ENCODE measurements around the gene TET2.

The TET2 gene

GRCh38 chr4:105182211-105182610 lies 35.5 kb downstream of the TET2 start:
- peaks cover 2 to 3% of the 10 kb centered on the region in 2 donors for H3K9me3 Mint-ChIP-seq
- H3K4me1 Mint-ChIP-seq: peaks cover 18 to 54% of the 10 kb centered on the region in 2 donors
- H3K36me3 Mint-ChIP-seq: peaks cover 22 to 31% of the 10 kb centered on the region in 2 donors
- no peak overlapping the region for H3K27ac Mint-ChIP-seq
- no peaks in the 10 kb centered on the region for H3K27me3 Mint-ChIP-seq
- ATAC-seq (replicated peaks) (no peak), DNase-seq (no peak)
- no peak overlapping the region for H3K4me3 Mint-ChIP-seq

- Mint-ChIP-seq H3K4me1 (peaks cover 21 to 56% of the 10 kb centered on the region in 2 donors), H3K36me3 (peaks cover 15 to 31% of the 10 kb centered on the region in 2 donors), H3K4me3 (no peak overlapping the region), H3K27me3 (no peaks in the 10 kb centered on the region), H3K27ac (peak overlapping the region; percentile 16), H3K9me3 (peaks cover 0 to 2% of the 10 kb centered on the region in 2 donors)
- DNase-seq: no peak
- no peak for ATAC-seq (replicated peaks)
These were observed 37.8 kb downstream of the TET2 start for GRCh38 chr4:105184316-105184980.

- Mint-ChIP-seq H3K27ac (no peak overlapping the region), H3K4me3 (no peak overlapping the region), H3K27me3 (no peaks in the 10 kb centered on the region), H3K36me3 (peaks cover 10 to 33% of the 10 kb centered on the region in 2 donors), H3K9me3 (peaks cover 0 to 2% of the 10 kb centered on the region in 2 donors), H3K4me1 (peaks cover 33 to 63% of the 10 kb centered on the region in 2 donors)
- no peak for DNase-seq
- no peak for ATAC-seq (replicated peaks)
These were observed 40.1 kb downstream of the TET2 start for GRCh38 chr4:105186701-105187161.

- no peak for DNase-seq
- Mint-ChIP-seq H3K4me1 (peaks cover 38 to 79% of the 10 kb centered on the region in 2 donors), H3K27me3 (no peaks in the 10 kb centered on the region), H3K36me3 (peaks cover 13 to 37% of the 10 kb centered on the region in 2 donors), H3K9me3 (peaks cover 2 to 4% of the 10 kb centered on the region in 2 donors), H3K27ac (peak overlapping the region; percentile 84), H3K4me3 (no peak overlapping the region)
- no peak for ATAC-seq (replicated peaks)
These were observed 43.4 kb downstream of the TET2 start for GRCh38 chr4:105189855-105190650.

GRCh38 chr4:105191621-105192210 lies 45.0 kb downstream of the TET2 start:
- DNase-seq: no peak
- Mint-ChIP-seq H3K36me3 (peaks cover 16 to 44% of the 10 kb centered on the region in 2 donors), H3K4me3 (peak overlapping the region; percentile 52 to 77), H3K9me3 (peaks cover 4 to 5% of the 10 kb centered on the region in 2 donors), H3K27ac (peak overlapping the region; percentile 87), H3K4me1 (peaks cover 48 to 88% of the 10 kb centered on the region in 2 donors), H3K27me3 (no peaks in the 10 kb centered on the region)
- peak; percentile 82 to 83 for ATAC-seq (replicated peaks)

GRCh38 chr4:105192474-105192873 lies 45.8 kb downstream of the TET2 start:
- Mint-ChIP-seq H3K4me1 (peaks cover 48 to 89% of the 10 kb centered on the region in 2 donors), H3K4me3 (no peak overlapping the region), H3K27me3 (no peaks in the 10 kb centered on the region), H3K27ac (no peak overlapping the region), H3K36me3 (peaks cover 16 to 44% of the 10 kb centered on the region in 2 donors), H3K9me3 (peaks cover 4 to 5% of the 10 kb centered on the region in 2 donors)
- DNase-seq (no peak), ATAC-seq (replicated peaks) (no peak)

- Mint-ChIP-seq H3K36me3 (peaks cover 16 to 43% of the 10 kb centered on the region in 2 donors), H3K4me1 (peaks cover 47 to 88% of the 10 kb centered on the region in 2 donors), H3K27me3 (no peaks in the 10 kb centered on the region), H3K9me3 (peaks cover 4 to 5% of the 10 kb centered on the region in 2 donors), H3K4me3 (peak overlapping the region; percentile 1 to 46), H3K27ac (peak overlapping the region; percentile 60)
- ATAC-seq (replicated peaks) (no peak), DNase-seq (no peak)
These were observed 46.2 kb downstream of the TET2 start for GRCh38 chr4:105192910-105193309.

GRCh38 chr4:105193536-105193935 lies 46.9 kb downstream of the TET2 start:
- peaks cover 14 to 36% of the 10 kb centered on the region in 2 donors for H3K36me3 Mint-ChIP-seq
- peak overlapping the region; percentile 60 for H3K27ac Mint-ChIP-seq
- DNase-seq: no peak
- no peak for ATAC-seq (replicated peaks)
- peak overlapping the region in 1 of 2 donors; percentile 18 for H3K4me3 Mint-ChIP-seq
- peaks cover 4 to 5% of the 10 kb centered on the region in 2 donors for H3K9me3 Mint-ChIP-seq
- H3K4me1 Mint-ChIP-seq: peaks cover 42 to 82% of the 10 kb centered on the region in 2 donors
- H3K27me3 Mint-ChIP-seq: no peaks in the 10 kb centered on the region

GRCh38 chr4:105194328-105195231 lies 47.9 kb downstream of the TET2 start:
- Mint-ChIP-seq H3K36me3 (peaks cover 13 to 35% of the 10 kb centered on the region in 2 donors), H3K4me1 (peaks cover 38 to 74% of the 10 kb centered on the region in 2 donors), H3K27ac (peak overlapping the region; percentile 62)

GRCh38 chr4:105196523-105197145 lies 50.0 kb downstream of the TET2 start:
- Mint-ChIP-seq H3K4me1 (peaks cover 32 to 65% of the 10 kb centered on the region in 2 donors), H3K36me3 (peaks cover 16 to 33% of the 10 kb centered on the region in 2 donors), H3K27ac (peak overlapping the region; percentile 1), H3K27me3 (no peaks in the 10 kb centered on the region), H3K4me3 (peak overlapping the region; percentile 27 to 50), H3K9me3 (peaks cover 4 to 5% of the 10 kb centered on the region in 2 donors)
- DNase-seq: no peak
- ATAC-seq (replicated peaks): peak; percentile 41 to 51

More at GRCh38 chr4:105194328-105195231, 47.9 kb downstream of the TET2 start:
- Mint-ChIP-seq H3K4me3 (peak overlapping the region; percentile 18 to 44), H3K9me3 (peaks cover 4 to 5% of the 10 kb centered on the region in 2 donors), H3K27me3 (no peaks in the 10 kb centered on the region)
- peak; percentile 83 to 84 for ATAC-seq (replicated peaks)
- DNase-seq: no peak

GRCh38 chr4:105197777-105198176 lies 51.1 kb downstream of the TET2 start:
- H3K27ac Mint-ChIP-seq: no peak overlapping the region
- no peaks in the 10 kb centered on the region for H3K27me3 Mint-ChIP-seq
- DNase-seq: no peak
- H3K36me3 Mint-ChIP-seq: peaks cover 13 to 33% of the 10 kb centered on the region in 2 donors
- H3K4me1 Mint-ChIP-seq: peaks cover 28 to 58% of the 10 kb centered on the region in 2 donors
- peaks cover 4 to 5% of the 10 kb centered on the region in 2 donors for H3K9me3 Mint-ChIP-seq
- no peak for ATAC-seq (replicated peaks)
- no peak overlapping the region for H3K4me3 Mint-ChIP-seq

GRCh38 chr4:105198541-105198940 lies 51.9 kb downstream of the TET2 start:
- Mint-ChIP-seq H3K36me3 (peaks cover 13 to 33% of the 10 kb centered on the region in 2 donors), H3K9me3 (peaks cover 0 to 3% of the 10 kb centered on the region in 2 donors), H3K4me1 (peaks cover 27 to 50% of the 10 kb centered on the region in 2 donors), H3K4me3 (no peak overlapping the region), H3K27me3 (no peaks in the 10 kb centered on the region), H3K27ac (no peak overlapping the region)
- ATAC-seq (replicated peaks) (no peak), DNase-seq (no peak)

GRCh38 chr4:105206214-105206613 lies 59.5 kb downstream of the TET2 start:
- Mint-ChIP-seq H3K4me1 (peaks cover 19 to 31% of the 10 kb centered on the region in 2 donors), H3K4me3 (no peak overlapping the region), H3K36me3 (peaks cover 23 to 39% of the 10 kb centered on the region in 2 donors), H3K9me3 (peaks cover 0 to 3% of the 10 kb centered on the region in 2 donors), H3K27ac (no peak overlapping the region), H3K27me3 (no peaks in the 10 kb centered on the region)
- ATAC-seq (replicated peaks): no peak
- DNase-seq: no peak

Data from stimulated activated naive B cell treated with anti-CD40 and anti-IgM and Interleukin-4, amounts not matched to agents 10 μg/mL and 1 μg/mL and 100 μg/mL, for 72 hours (primary cell).